HG03457 (cell line): ENCODE measurements around the gene OR1F1.

ENCODE experiments used
- ATAC-seq: cut with Tn5 transposase; IDR thresholded peaks from one replicate; pipeline ENCODE4 v1.9.1; 2021; ENCODE audit warnings: moderate number of reproducible peaks; ENCODE audit not compliant: unreplicated experiment

Gene OR1F1

GRCh38 chr16:3243882-3244281 lies 55.9 kb downstream of the OR1F1 start:
- no peak for ATAC-seq

GRCh38 chr16:3246002-3246401 lies 58.0 kb downstream of the OR1F1 start:
- no peak for ATAC-seq

- ATAC-seq = no peak
Observed at GRCh38 chr16:3246876-3247275, 58.9 kb downstream of the OR1F1 start.

GRCh38 chr16:3248596-3248995 lies 60.6 kb downstream of the OR1F1 start:
- ATAC-seq = no peak

- ATAC-seq = no peak
Observed at GRCh38 chr16:3249020-3249419, 61.0 kb downstream of the OR1F1 start.

GRCh38 chr16:3249451-3249850 lies 61.4 kb downstream of the OR1F1 start:
- no peak for ATAC-seq

- no peak for ATAC-seq
Observed at GRCh38 chr16:3252967-3253366, 65.0 kb downstream of the OR1F1 start.

- ATAC-seq = no peak
Observed at GRCh38 chr16:3254309-3254708, 66.3 kb downstream of the OR1F1 start.
